DND-41 (cell line): Measurements from ENCODE around the gene CARD11.

ENCODE experiments used
- ATAC-seq: fragments of 200-7000 bp; cut with Tn5 transposase; 3 replicates; pipeline ENCODE4 v1.9.1; 2021; ENCODE audit warnings: low read depth; ENCODE audit not compliant: insufficient read depth
- DNase-seq: peaks from one replicate; pipeline ENCODE4 v3.0.0-alpha.2; 2020
- H2AFZ ChIP-seq: 2 replicates; pipeline ENCODE4 v1.6.0; 2012; ENCODE audit warnings: low read depth, low read length
- H3K27ac ChIP-seq: 2 replicates; pipeline ENCODE4 v1.5.1; 2012; ENCODE audit warnings: low read length, inconsistent platforms
- H3K27me3 ChIP-seq: fragments of 200-600 bp; sonication (generic); 2 replicates; pipeline ENCODE4 v1.6.0; 2012; ENCODE audit warnings: low read length, mild to moderate bottlenecking, inconsistent platforms; ENCODE audit not compliant: insufficient read depth, poor library complexity
- H3K36me3 ChIP-seq: 2 replicates; pipeline ENCODE4 v1.5.1; 2012; ENCODE audit warnings: low read length, inconsistent platforms; ENCODE audit not compliant: insufficient read depth
- H3K4me1 ChIP-seq: 2 replicates; pipeline ENCODE4 v1.5.1; 2012; ENCODE audit warnings: mild to moderate bottlenecking, low read length; ENCODE audit not compliant: insufficient read depth
- H3K4me2 ChIP-seq: 2 replicates; pipeline ENCODE4 v1.6.0; 2012; ENCODE audit warnings: mild to moderate bottlenecking, moderate library complexity, low read length, inconsistent platforms; ENCODE audit not compliant: insufficient read depth
- H3K4me3 ChIP-seq, 2 experiments: fragments of 200-600 bp in 1 of 2; shearing (Covaris generic) in 1 of 2; 2 replicates each; pipeline ENCODE4 v1.5.1; 2012 to 2016; ENCODE audit warnings: inconsistent platforms in 2 of 2, low read length in 2 of 2, mild to moderate bottlenecking in 2 of 2, low read depth in 1 of 2, moderate library complexity in 1 of 2
- H3K79me2 ChIP-seq: 2 replicates; pipeline ENCODE4 v1.6.0; 2012; ENCODE audit warnings: low read length, inconsistent platforms; ENCODE audit not compliant: insufficient read depth
- H3K9ac ChIP-seq: 2 replicates; pipeline ENCODE4 v1.6.0; 2012; ENCODE audit warnings: low read depth, mild to moderate bottlenecking, inconsistent platforms, low read length, moderate library complexity
- H3K9me3 ChIP-seq: 2 replicates; pipeline ENCODE4 v1.5.1; 2012; ENCODE audit warnings: low read length, moderate library complexity, mild to moderate bottlenecking, inconsistent platforms; ENCODE audit not compliant: insufficient read depth, severe bottlenecking
- H4K20me1 ChIP-seq: 2 replicates; pipeline ENCODE4 v1.6.0; 2012; ENCODE audit warnings: low read length; ENCODE audit not compliant: insufficient read depth
- CTCF ChIP-seq: IDR thresholded peaks from 2 replicates; pipeline ENCODE4 v1.5.1; 2012; ENCODE audit warnings: borderline replicate concordance, low read length, moderate library complexity, mild to moderate bottlenecking; ENCODE audit not compliant: poor library complexity, severe bottlenecking; ENCODE audit errors: extremely low read depth
- EZH2 ChIP-seq: IDR thresholded peaks from 3 replicates; pipeline ENCODE4 v1.6.1; 2012; ENCODE audit warnings: borderline replicate concordance, low read depth, mild to moderate bottlenecking, moderate library complexity, low read length, inconsistent platforms; ENCODE audit not compliant: severe bottlenecking

Gene CARD11

GRCh38 chr7:2897023-2897422 is 146.6 kb downstream of the CARD11 start:
- ATAC-seq (no peak), DNase-seq (no peak)
- TF ChIP-seq CTCF (peak; percentile 12), EZH2 (no peak)
- Histone ChIP-seq H2AFZ (no peak overlapping the region), H3K79me2 (no peaks in the 10 kb centered on the region), H3K4me2 (no peak overlapping the region), H3K27ac (no peak overlapping the region), H3K9me3 (no peaks in the 10 kb centered on the region), H4K20me1 (no peaks in the 10 kb centered on the region), H3K36me3 (no peaks in the 10 kb centered on the region), H3K27me3 (no peaks in the 10 kb centered on the region), H3K4me1 (peaks cover 26% of the 10 kb centered on the region), H3K4me3 (no peak overlapping the region), H3K9ac (no peak overlapping the region)

- Histone ChIP-seq H3K4me3 (no peak overlapping the region), H3K79me2 (no peaks in the 10 kb centered on the region), H2AFZ (no peak overlapping the region), H3K36me3 (no peaks in the 10 kb centered on the region), H3K4me1 (peaks cover 26% of the 10 kb centered on the region), H3K9ac (no peak overlapping the region), H3K9me3 (no peaks in the 10 kb centered on the region), H3K4me2 (no peak overlapping the region), H3K27ac (no peak overlapping the region), H4K20me1 (no peaks in the 10 kb centered on the region), H3K27me3 (no peaks in the 10 kb centered on the region)
- no peak for TF ChIP-seq CTCF
- no peak for TF ChIP-seq EZH2
- DNase-seq (no peak), ATAC-seq (no peak)
These were observed 147.5 kb downstream of the CARD11 start for GRCh38 chr7:2896131-2896530.

GRCh38 chr7:2894118-2894940 is 149.3 kb downstream of the CARD11 start:
- ATAC-seq: peak; percentile 97
- Histone ChIP-seq H3K27ac (peak overlapping the region; percentile 72), H3K79me2 (no peaks in the 10 kb centered on the region), H3K9me3 (no peaks in the 10 kb centered on the region), H3K9ac (peak overlapping the region; percentile 29), H3K4me2 (peak overlapping the region; percentile 60), H3K36me3 (no peaks in the 10 kb centered on the region), H3K4me3 (peak overlapping the region in 1 of 2 experiments; percentile 41; a peak in 2 of 4 replicates), H3K4me1 (peaks cover 26% of the 10 kb centered on the region), H3K27me3 (no peaks in the 10 kb centered on the region), H4K20me1 (no peaks in the 10 kb centered on the region), H2AFZ (peak overlapping the region; percentile 38)
- TF ChIP-seq CTCF (no peak), EZH2 (no peak)
- peak; percentile 88 for DNase-seq
